CD4-positive, CD25-positive, alpha-beta regulatory T cell (primary cell): ENCODE measurements around the gene CEMIP. TPM values are rescaled to one million over a fixed set of nuclear protein-coding genes. Genes with fewer than 3 reads are reported as not detected.

ENCODE experiments used
- ATAC-seq, 2 donors: fragments of 150-1000 bp; cut with Tn5 transposase; one replicate each; pipeline ENCODE4 v1.10.0; 2021; ENCODE audit warnings: low read depth in 2 of 2, moderate number of reproducible peaks in 2 of 2, moderate library complexity in 1 of 2
- DNase-seq, 3 donors: peaks; one replicate each; pipeline versions ENCODE4 v3.0.0 to v3.0.0-alpha.2; 2012 to 2022; ENCODE audit warnings: mixed read lengths in 1 of 3
- H3K27ac ChIP-seq: one replicate; pipeline ENCODE4 v1.7.0; 2013; ENCODE audit warnings: mild to moderate bottlenecking, low read length; ENCODE audit not compliant: insufficient read depth, poor library complexity, severe bottlenecking
- H3K27me3 ChIP-seq: one replicate; pipeline ENCODE4 v1.7.0; 2013; ENCODE audit warnings: low read length; ENCODE audit not compliant: control insufficient read depth, insufficient read depth
- H3K36me3 ChIP-seq: one replicate; pipeline ENCODE4 v1.7.0; 2013; ENCODE audit warnings: mild to moderate bottlenecking, low read length, moderate library complexity; ENCODE audit not compliant: control insufficient read depth, insufficient read depth
- H3K4me1 ChIP-seq: 2 replicates; pipeline ENCODE4 v1.7.0; 2013; ENCODE audit warnings: mild to moderate bottlenecking, low read length; ENCODE audit not compliant: insufficient read depth, control insufficient read depth, poor library complexity, severe bottlenecking
- H3K4me3 ChIP-seq: one replicate; pipeline ENCODE4 v1.7.0; 2013; ENCODE audit warnings: low read depth, mild to moderate bottlenecking, low read length, moderate library complexity
- H3K9me3 ChIP-seq, 2 experiments: 1 replicate in 1 of 2; 2 replicates in 1 of 2; pipeline ENCODE4 v1.7.0; 2013; ENCODE audit warnings: low read length in 2 of 2, mild to moderate bottlenecking in 1 of 2, moderate library complexity in 1 of 2; ENCODE audit not compliant: control insufficient read depth in 2 of 2
- H3K27ac Mint-ChIP-seq, 3 donors: one replicate each; pipeline ENCODE4 v1.8.0; 2020 to 2022; ENCODE audit warnings: mild to moderate bottlenecking in 3 of 3, mixed read lengths in 3 of 3, moderate library complexity in 2 of 3
- H3K27me3 Mint-ChIP-seq: one replicate; pipeline ENCODE4 v1.8.0; 2022; ENCODE audit warnings: mild to moderate bottlenecking, mixed read lengths
- H3K36me3 Mint-ChIP-seq: one replicate; pipeline ENCODE4 v1.8.0; 2020; ENCODE audit warnings: mixed read lengths
- H3K4me1 Mint-ChIP-seq, 4 donors: one replicate each; pipeline ENCODE4 v1.8.0; 2020 to 2022; ENCODE audit warnings: mixed read lengths in 4 of 4, mild to moderate bottlenecking in 1 of 4
- H3K4me3 Mint-ChIP-seq, 4 donors: one replicate each; pipeline ENCODE4 v1.8.0; 2020 to 2022; ENCODE audit warnings: mild to moderate bottlenecking in 4 of 4, mixed read lengths in 4 of 4, moderate library complexity in 3 of 4
- H3K9me3 Mint-ChIP-seq, 7 donors: one replicate each; pipeline ENCODE4 v1.8.0; 2020 to 2022; ENCODE audit warnings: mixed read lengths in 7 of 7, mild to moderate bottlenecking in 3 of 7, moderate library complexity in 2 of 7
- polyA plus RNA-seq, 4 donors: library from polyadenylated mRNA; unstranded; fragments of 300-500 nt; fragmentation: Illumina TruSeq; gene quantifications; one replicate each; pipeline ENCODE4 v1.2.3, GENCODE V29; 2021
- total RNA-seq: library from RNA; stranded (reverse); gene quantifications from one replicate; pipeline ENCODE4 v1.2.3, GENCODE V29; 2022

The CEMIP gene
- total and polyA plus RNA-seq, 5 donors from 2014 or later = 0.10 to 0.44 TPM; not detected in 3

DNA sequence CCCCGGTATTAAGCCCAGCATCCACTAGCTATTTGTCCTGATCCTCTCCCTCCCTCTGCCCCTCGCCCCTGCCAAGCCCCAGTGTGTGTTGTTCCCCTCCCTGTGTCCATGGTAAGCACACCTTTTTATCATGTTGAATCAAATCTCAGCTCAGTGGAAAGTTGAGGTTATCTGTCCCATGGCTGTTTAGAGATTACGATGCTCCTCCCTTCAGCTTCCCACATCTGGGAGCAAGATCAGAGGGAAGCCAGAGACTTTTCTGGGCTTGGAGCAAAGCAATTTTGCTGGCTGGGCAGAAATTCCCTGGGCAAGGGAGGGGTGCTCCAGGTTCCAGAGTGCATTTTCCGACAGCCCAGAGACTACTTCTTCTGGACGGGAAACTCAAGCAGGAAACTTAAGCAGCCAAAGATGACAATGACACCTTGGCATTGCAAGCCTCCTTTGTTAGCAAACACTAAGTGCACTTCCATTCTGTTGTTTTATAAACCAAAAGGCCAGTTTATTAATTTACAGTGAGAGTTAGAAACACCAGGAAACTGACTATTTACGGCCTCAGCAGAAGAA is 105.9 kb downstream of the CEMIP start:
- H3K27me3 Mint-ChIP-seq = peaks cover 2% of the 10 kb centered on the region
- Histone ChIP-seq H3K27ac (no peak overlapping the region), H3K4me1 (no peaks in the 10 kb centered on the region), H3K9me3 (no peaks in the 10 kb centered on the region), H3K27me3 (no peaks in the 10 kb centered on the region), H3K36me3 (no peaks in the 10 kb centered on the region), H3K4me3 (no peak overlapping the region)
- no peaks in the 10 kb centered on the region for H3K4me1 Mint-ChIP-seq
- H3K36me3 Mint-ChIP-seq = peaks cover 7% of the 10 kb centered on the region
- DNase-seq = no peak
- H3K4me3 Mint-ChIP-seq = no peak overlapping the region
- no peak overlapping the region for H3K27ac Mint-ChIP-seq
- no peak for ATAC-seq
- H3K9me3 Mint-ChIP-seq = no peaks in the 10 kb centered on the region

- H3K36me3 ChIP-seq = no peaks in the 10 kb centered on the region
- no peak overlapping the region for H3K27ac ChIP-seq
- ATAC-seq (no peak), DNase-seq (no peak)
- H3K27me3 ChIP-seq = no peaks in the 10 kb centered on the region
- H3K4me1 Mint-ChIP-seq = peaks cover 0 to 1% (median 0%) of the 10 kb centered on the region in 4 donors
- no peaks in the 10 kb centered on the region for H3K27me3 Mint-ChIP-seq
- no peaks in the 10 kb centered on the region for H3K4me1 ChIP-seq
- H3K9me3 Mint-ChIP-seq = no peaks in the 10 kb centered on the region
- H3K36me3 Mint-ChIP-seq = peaks cover 12% of the 10 kb centered on the region
- no peak overlapping the region for H3K4me3 ChIP-seq
- no peaks in the 10 kb centered on the region for H3K9me3 ChIP-seq
- H3K4me3 Mint-ChIP-seq = no peak overlapping the region
- H3K27ac Mint-ChIP-seq = no peak overlapping the region
These were observed 108.0 kb downstream of the CEMIP start for GRCh38 chr15:80887148-80887547.

- H3K36me3 ChIP-seq = no peaks in the 10 kb centered on the region
- no peak overlapping the region for H3K27ac Mint-ChIP-seq
- no peak for DNase-seq
- no peaks in the 10 kb centered on the region for H3K9me3 ChIP-seq
- no peak overlapping the region for H3K27ac ChIP-seq
- H3K27me3 ChIP-seq = no peaks in the 10 kb centered on the region
- H3K4me3 Mint-ChIP-seq = no peak overlapping the region
- H3K27me3 Mint-ChIP-seq = no peaks in the 10 kb centered on the region
- no peaks in the 10 kb centered on the region for H3K9me3 Mint-ChIP-seq
- H3K4me3 ChIP-seq = no peak overlapping the region
- H3K4me1 ChIP-seq = no peaks in the 10 kb centered on the region
- no peak for ATAC-seq
- H3K4me1 Mint-ChIP-seq = peaks cover 0 to 1% (median 0%) of the 10 kb centered on the region in 4 donors
- H3K36me3 Mint-ChIP-seq = peaks cover 12% of the 10 kb centered on the region
These were observed 109.7 kb downstream of the CEMIP start for GRCh38 chr15:80888846-80889245.

- H3K4me3 ChIP-seq = no peak overlapping the region
- no peak for ATAC-seq
- H3K27me3 Mint-ChIP-seq = no peaks in the 10 kb centered on the region
- H3K9me3 ChIP-seq = no peaks in the 10 kb centered on the region
- no peak overlapping the region for H3K27ac Mint-ChIP-seq
- H3K4me1 Mint-ChIP-seq = peaks cover 0 to 1% (median 0%) of the 10 kb centered on the region in 4 donors
- peaks cover 16% of the 10 kb centered on the region for H3K36me3 Mint-ChIP-seq
- no peak for DNase-seq
- peaks cover 0 to 1% (median 0%) of the 10 kb centered on the region in 7 donors for H3K9me3 Mint-ChIP-seq
- H3K4me1 ChIP-seq = no peaks in the 10 kb centered on the region
- H3K27ac ChIP-seq = no peak overlapping the region
- no peaks in the 10 kb centered on the region for H3K36me3 ChIP-seq
- H3K27me3 ChIP-seq = no peaks in the 10 kb centered on the region
- no peak overlapping the region for H3K4me3 Mint-ChIP-seq
These were observed 111.3 kb downstream of the CEMIP start for GRCh38 chr15:80890341-80891005.

DNA sequence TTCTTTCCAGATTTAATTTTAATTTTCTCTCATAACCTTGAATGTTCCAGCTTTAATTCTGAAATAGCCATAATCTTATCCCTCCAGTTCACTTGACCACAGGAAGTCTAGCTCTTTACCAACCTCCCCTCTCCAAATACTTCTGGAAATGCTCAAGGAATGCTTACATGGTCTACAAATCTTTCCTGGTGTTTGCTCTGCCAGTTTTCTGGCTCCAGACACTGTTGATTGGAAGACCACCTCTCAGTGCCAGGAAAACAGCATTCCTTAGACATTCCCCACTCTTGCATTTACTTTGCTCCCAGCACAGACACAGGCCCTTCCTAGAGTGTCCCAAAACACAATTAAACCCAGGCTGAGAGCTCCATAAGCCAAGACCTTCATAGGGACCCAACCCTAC is 111.8 kb downstream of the CEMIP start:
- Mint-ChIP-seq H3K27ac (no peak overlapping the region), H3K36me3 (peaks cover 22% of the 10 kb centered on the region)

GRCh38 chr15:80892414-80892813 is 113.2 kb downstream of the CEMIP start:
- H3K36me3 Mint-ChIP-seq = peaks cover 29% of the 10 kb centered on the region

More for the DNA sequence above, 111.8 kb downstream of the CEMIP start:
- no peak overlapping the region for H3K4me3 Mint-ChIP-seq
- ATAC-seq = no peak
- no peaks in the 10 kb centered on the region for H3K36me3 ChIP-seq
- no peak for DNase-seq
- no peaks in the 10 kb centered on the region for H3K27me3 Mint-ChIP-seq
- H3K9me3 Mint-ChIP-seq = peaks cover 0 to 2% (median 0%) of the 10 kb centered on the region in 7 donors
- no peak overlapping the region for H3K27ac ChIP-seq
- no peaks in the 10 kb centered on the region for H3K9me3 ChIP-seq
- H3K27me3 ChIP-seq = no peaks in the 10 kb centered on the region
- no peaks in the 10 kb centered on the region for H3K4me1 ChIP-seq
- H3K4me1 Mint-ChIP-seq = peaks cover 0 to 1% (median 0%) of the 10 kb centered on the region in 4 donors
- H3K4me3 ChIP-seq = no peak overlapping the region

DNA sequence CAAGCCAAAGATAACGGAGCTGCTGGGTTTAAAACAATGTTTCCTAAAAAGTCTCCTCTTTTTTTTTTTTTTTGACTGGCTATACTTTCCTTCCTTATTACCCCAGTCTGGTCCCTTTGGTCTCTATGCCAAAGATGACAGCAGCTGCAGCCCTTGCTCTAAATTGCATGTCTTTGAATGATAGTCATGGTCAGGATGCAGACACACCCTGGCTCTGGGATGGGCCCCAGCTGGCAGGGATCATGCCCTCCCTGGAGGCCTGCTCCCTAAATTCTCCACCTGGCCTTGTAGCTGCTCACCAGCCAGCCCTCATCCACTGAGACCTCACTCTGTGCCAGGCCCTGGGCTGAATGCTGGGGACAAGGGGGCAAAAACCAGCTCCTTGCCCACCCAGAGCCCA is 114.6 kb downstream of the CEMIP start:
- no peak for DNase-seq
- no peak overlapping the region for H3K4me3 Mint-ChIP-seq

More at GRCh38 chr15:80892414-80892813, 113.2 kb downstream of the CEMIP start:
- H3K27ac ChIP-seq = no peak overlapping the region
- no peak overlapping the region for H3K4me3 ChIP-seq
- DNase-seq (no peak), ATAC-seq (no peak)
- Mint-ChIP-seq H3K27ac (no peak overlapping the region), H3K4me3 (no peak overlapping the region), H3K4me1 (peaks cover 0 to 1% (median 0%) of the 10 kb centered on the region in 4 donors), H3K27me3 (no peaks in the 10 kb centered on the region), H3K9me3 (peaks cover 0 to 6% (median 1%) of the 10 kb centered on the region in 7 donors)
- no peaks in the 10 kb centered on the region for H3K36me3 ChIP-seq
- peaks cover 0 to 3% of the 10 kb centered on the region in 2 experiments for H3K9me3 ChIP-seq
- no peaks in the 10 kb centered on the region for H3K27me3 ChIP-seq
- no peaks in the 10 kb centered on the region for H3K4me1 ChIP-seq

GRCh38 chr15:80895091-80895490 is 115.9 kb downstream of the CEMIP start:
- Mint-ChIP-seq H3K36me3 (peaks cover 34% of the 10 kb centered on the region), H3K27ac (peak overlapping the region in 1 of 3 donors; percentile 81), H3K4me3 (no peak overlapping the region)

More for the DNA sequence above, 114.6 kb downstream of the CEMIP start:
- no peak overlapping the region for H3K4me3 ChIP-seq
- Mint-ChIP-seq H3K9me3 (peaks cover 0 to 6% (median 3%) of the 10 kb centered on the region in 7 donors), H3K27ac (no peak overlapping the region), H3K36me3 (peaks cover 34% of the 10 kb centered on the region), H3K4me1 (peaks cover 0 to 1% (median 0%) of the 10 kb centered on the region in 4 donors), H3K27me3 (no peaks in the 10 kb centered on the region)
- no peak for ATAC-seq
- H3K4me1 ChIP-seq = no peaks in the 10 kb centered on the region
- peaks cover 0 to 4% of the 10 kb centered on the region in 2 experiments for H3K9me3 ChIP-seq
- no peaks in the 10 kb centered on the region for H3K36me3 ChIP-seq
- H3K27ac ChIP-seq = no peak overlapping the region
- no peaks in the 10 kb centered on the region for H3K27me3 ChIP-seq

More at GRCh38 chr15:80895091-80895490, 115.9 kb downstream of the CEMIP start:
- ATAC-seq (no peak), DNase-seq (no peak)
- Mint-ChIP-seq H3K27me3 (no peaks in the 10 kb centered on the region), H3K4me1 (peaks cover 0 to 1% (median 0%) of the 10 kb centered on the region in 4 donors), H3K9me3 (peaks cover 0 to 6% (median 3%) of the 10 kb centered on the region in 7 donors)
- Histone ChIP-seq H3K4me1 (no peaks in the 10 kb centered on the region), H3K27ac (no peak overlapping the region), H3K27me3 (no peaks in the 10 kb centered on the region), H3K9me3 (peaks cover 0 to 4% of the 10 kb centered on the region in 2 experiments), H3K4me3 (no peak overlapping the region), H3K36me3 (no peaks in the 10 kb centered on the region)
